GM21737 (cell line): ENCODE results near the gene ARHGAP26.

Experiments
- ATAC-seq: cut with Tn5 transposase; IDR thresholded peaks from one replicate; pipeline ENCODE4 v1.9.1; 2021; ENCODE audit warnings: mild to moderate bottlenecking, moderate library complexity; ENCODE audit not compliant: unreplicated experiment

The ARHGAP26 gene

GRCh38 chr5:142897328-142897727 lies 127.2 kb downstream of the ARHGAP26 start:
- ATAC-seq: no peak

DNA sequence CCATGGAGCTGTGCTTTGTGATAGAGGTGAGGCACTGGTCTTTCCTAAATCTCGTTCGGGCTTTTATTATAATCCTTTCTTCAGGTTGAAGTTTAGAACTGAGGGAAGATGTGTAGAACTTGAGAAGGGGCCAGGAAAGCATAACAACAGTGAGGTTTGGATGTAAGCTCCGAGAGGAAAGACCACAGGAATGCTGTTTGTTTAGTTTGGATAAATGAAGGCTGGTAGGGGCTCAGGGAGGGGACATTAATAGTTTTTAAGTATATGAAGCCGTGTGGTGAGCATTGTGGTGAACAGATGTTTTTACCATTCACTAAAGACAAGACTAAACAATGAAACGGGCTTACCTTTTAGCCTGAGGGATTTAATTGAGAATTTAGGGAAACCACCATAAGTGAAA lies 130.8 kb downstream of the ARHGAP26 start:
- ATAC-seq: no peak

DNA sequence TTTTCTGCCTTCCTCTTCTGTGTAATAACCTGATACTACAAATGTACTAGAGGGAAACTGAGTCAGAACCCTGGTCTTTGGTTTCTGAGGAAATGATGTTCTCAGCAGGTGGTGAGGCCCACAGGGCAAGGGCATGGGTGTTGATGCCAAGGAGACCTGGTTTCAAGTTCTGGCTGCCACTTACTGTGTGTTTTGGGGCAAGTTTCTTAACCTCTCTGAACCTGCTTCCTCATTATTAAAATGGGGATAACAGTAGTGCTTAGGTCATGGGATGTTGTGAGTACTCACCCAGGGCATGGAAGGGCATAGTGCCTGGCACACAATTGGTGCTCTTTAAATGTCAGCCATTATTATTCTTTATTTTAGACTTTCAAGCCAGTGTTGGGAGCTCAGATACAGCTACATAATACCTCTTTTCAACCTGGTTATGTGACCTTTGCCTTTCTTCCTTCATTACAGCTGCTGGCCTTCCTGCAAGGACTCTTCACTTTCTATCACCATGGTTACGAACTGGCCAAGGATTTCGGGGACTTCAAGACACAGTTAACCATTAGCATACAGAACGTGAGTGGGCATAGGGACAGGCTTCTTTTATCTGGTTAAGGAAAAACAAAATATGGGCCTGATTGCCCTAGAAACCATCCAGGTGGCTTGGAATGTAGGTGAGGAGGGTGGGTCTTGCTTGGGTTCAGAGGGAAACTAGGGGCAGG lies 131.5 kb downstream of the ARHGAP26 start:
- no peak for ATAC-seq

DNA sequence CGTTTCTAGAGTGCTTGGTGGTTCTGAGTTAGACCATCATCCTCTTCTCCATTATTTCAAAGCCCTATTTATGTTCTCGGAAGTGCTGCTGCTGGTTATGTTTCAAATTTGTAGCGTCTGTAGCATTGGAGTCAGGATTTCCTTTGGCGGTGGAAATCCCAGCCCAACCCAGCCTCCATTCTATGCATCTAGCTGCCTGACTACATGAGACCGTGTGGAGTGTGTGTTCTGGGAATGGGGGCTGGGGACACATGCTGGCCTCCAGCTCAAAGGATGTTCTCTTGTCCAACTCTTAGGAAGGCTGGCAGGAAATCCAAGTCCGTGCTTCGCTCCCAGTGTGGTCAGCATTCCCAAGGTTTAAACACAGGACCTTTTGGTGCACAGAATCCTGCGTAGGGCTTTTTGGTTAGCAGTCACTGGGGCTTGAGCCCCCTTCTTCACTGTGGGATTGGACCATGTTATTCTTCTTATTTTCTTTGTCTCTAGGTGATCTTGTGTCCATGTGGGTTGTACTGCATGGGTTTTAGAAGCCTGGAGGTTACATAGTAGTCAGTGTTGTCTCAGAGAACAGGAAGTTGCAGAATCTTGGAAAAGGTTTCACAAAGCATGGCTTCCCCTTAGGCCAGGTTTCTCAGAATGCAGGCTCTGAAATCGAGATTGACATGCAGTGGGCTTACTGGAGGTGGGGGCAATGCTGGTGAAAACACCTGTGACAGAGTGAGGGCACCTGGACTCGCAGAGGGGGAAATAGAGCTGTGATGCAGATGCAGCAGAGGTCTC lies 132.2 kb downstream of the ARHGAP26 start:
- no peak for ATAC-seq

DNA sequence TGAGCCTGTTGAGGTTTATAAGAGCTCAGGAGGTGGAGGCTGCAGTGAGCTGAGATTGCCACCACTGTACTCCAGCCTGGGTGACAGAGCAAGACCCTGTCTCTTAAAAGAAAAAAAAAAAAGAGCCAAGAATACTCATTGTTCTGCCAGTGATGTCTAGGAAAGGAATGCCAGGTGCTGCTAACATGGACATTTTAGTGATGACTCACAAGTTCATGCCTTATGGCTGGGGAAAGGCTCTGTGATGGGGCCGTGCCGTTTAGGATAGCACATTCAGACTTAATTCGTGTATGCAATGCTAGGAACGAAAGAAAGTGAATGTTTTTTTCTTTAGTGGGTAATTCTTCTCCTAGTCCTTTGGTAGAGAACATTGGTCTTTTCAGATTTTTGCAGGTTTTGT lies 134.2 kb downstream of the ARHGAP26 start:
- no peak for ATAC-seq

DNA sequence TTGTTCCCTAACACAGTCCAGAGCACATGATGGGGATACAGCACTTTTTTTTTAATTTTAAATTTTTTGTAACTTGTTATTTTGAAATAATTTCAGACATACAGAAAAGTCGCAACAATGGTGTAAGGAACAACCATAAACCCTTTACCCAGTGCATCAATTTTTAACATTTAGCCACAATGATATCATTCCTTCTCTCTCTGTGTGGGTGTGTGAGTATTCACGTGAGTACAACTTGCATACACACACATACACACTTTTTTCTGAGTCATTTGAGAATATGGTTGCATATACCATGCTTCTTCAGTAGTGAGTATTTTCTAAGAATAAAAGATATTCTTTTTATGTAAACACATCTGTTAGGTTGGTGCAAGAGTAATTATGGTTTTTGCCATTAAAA lies 135.2 kb downstream of the ARHGAP26 start:
- no peak for ATAC-seq

DNA sequence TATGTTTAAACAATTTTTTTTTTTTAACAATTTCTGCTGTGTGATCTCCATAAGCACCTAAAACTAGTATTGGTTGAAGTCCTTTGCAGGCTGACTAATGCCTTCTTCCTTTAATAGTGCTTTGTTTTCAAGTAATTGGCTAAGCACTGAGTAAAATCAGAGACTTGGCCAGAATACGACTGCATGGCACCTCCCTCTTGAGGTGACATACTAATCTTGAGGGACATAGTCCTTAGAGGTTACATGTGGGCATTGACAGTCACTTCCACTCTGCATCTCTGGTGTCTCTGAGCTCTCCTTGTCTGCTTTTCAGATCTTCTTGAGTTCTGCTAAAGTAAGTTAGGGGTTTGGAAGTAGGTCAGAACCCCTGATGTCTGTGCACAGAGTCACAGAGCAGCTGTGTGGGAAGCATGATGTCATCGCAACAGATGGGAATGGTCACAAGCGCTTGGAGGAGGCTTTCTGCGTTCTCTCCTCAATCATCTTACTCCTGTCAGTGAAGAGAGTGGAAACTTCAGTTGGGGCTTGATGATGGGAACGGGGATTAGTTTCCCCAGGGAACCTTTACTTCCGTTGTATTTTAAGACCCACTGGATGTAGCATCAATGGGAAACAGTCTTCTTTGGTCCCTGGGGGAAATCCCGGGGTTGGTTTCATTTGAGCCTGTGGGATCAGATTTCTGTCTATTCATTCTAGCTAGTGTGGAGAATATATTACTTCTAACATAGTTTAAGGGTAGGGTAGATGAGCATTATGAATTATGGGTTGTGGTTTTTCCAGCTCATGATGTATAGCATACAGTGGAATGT lies 136.9 kb downstream of the ARHGAP26 start:
- ATAC-seq: no peak

GRCh38 chr5:142908659-142909058 lies 138.5 kb downstream of the ARHGAP26 start:
- ATAC-seq: no peak

GRCh38 chr5:142910128-142910527 lies 140.0 kb downstream of the ARHGAP26 start:
- ATAC-seq: no peak

DNA sequence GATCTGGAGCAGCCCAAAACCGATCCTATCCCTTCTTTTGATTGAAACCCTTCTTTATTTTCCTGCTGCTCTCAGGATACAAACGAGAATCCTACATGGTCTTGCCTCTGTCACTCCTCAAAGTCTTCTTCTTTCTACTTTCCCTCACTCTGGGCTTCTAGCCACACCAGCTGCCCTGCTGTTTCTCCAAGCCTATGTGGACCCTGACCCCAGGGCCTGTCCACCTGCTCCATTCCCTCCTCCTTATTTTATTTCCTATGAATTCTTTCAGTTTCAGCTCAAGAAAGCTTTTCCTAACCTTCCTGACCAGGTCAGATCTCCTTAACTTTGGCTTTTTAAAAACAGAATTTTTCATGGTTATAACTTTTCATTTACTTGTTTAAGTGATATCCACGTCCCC lies 141.0 kb downstream of the ARHGAP26 start:
- ATAC-seq: no peak

- no peak for ATAC-seq
Measured at GRCh38 chr5:142911775-142912174, 141.6 kb downstream of the ARHGAP26 start.

- no peak for ATAC-seq
Measured at GRCh38 chr5:142913728-142914338, 143.7 kb downstream of the ARHGAP26 start.

DNA sequence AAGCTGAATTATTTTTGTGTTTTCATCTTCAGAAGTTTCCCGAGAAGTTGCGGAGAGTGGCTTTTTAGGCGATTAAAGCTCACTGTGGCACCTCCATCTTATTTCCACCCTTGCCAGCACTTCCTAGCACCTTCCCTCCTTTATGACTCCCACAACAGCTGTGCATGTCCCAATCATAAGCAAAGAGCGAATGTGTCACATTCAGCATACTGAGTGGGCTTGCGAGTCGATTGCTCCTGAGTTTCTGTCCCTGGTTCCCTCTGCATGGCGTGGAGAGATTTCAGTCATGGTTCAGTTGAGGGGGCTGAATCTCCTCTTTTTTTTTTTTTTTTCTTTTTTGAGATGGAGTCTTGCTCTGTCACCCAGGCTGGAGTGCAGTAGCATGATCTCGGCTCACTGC lies 144.9 kb downstream of the ARHGAP26 start:
- ATAC-seq: no peak

GRCh38 chr5:142915813-142916424 lies 145.7 kb downstream of the ARHGAP26 start:
- ATAC-seq: no peak

- ATAC-seq: no peak
Measured at GRCh38 chr5:142918959-142919635, 148.9 kb downstream of the ARHGAP26 start.

GRCh38 chr5:142920849-142921612 lies 150.9 kb downstream of the ARHGAP26 start:
- no peak for ATAC-seq

- ATAC-seq: no peak
Measured at GRCh38 chr5:142922223-142922952, 152.2 kb downstream of the ARHGAP26 start.

DNA sequence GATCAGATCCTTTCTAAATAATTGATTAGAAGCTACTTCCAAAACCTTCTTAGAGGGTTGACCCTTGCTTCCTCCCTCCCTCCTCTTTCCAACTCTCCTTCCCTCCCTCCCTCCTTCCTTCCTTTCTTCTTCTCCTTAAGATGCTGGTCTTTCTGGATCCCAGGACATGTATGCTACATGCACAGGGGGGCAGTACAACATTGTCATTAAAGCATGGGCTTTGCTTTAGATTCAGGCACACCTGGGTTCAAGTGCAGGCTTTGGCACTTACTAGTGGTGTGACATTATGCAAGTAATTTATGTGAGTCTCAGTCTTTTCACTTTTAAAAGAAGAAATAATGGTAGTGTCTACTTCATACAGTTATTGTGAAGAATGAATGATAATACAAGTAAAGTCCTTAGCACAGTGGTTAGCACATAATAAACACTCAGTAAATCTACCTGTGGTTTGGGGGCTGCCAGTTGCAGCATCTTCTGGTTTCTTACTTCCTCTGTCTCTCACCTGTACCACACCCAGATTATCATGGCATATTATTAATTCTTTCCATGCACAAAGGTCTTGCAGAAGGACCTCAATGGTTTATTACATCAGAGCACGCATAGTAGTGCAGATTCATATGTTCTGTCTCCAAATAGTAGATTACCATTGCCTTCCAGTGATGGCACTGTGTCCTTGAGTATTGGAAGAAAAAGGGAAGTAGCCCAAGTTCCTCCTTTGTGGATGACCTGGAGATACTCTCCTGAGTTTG lies 154.1 kb downstream of the ARHGAP26 start:
- no peak for ATAC-seq
